Loucy (cell line): ENCODE data around the gene RPL13.

Experiments
- H2AFZ ChIP-seq: fragments of 200-600 bp; sonication (generic); 2 replicates; pipeline ENCODE4 v1.6.0; 2016; ENCODE audit warnings: antibody characterized with exemption, mild to moderate bottlenecking, low read length, moderate library complexity
- H3F3A ChIP-seq: fragments of 200-600 bp; 2 replicates; pipeline ENCODE4 v1.6.0; 2016; ENCODE audit warnings: antibody characterized with exemption, low read depth, mild to moderate bottlenecking
- H3K27me3 ChIP-seq: fragments of 200-600 bp; sonication (generic); 2 replicates; pipeline ENCODE4 v1.6.1; 2014; ENCODE audit warnings: low read length, mild to moderate bottlenecking; ENCODE audit not compliant: insufficient read depth, poor library complexity, severe bottlenecking
- H3K36me3 ChIP-seq: fragments of 200-600 bp; sonication (generic); 2 replicates; pipeline ENCODE4 v1.6.1; 2016; ENCODE audit warnings: low read length; ENCODE audit not compliant: insufficient read depth
- H3K4me1 ChIP-seq: fragments of 200-600 bp; sonication (generic); 2 replicates; pipeline ENCODE4 v1.5.1; 2014; ENCODE audit warnings: low read length, mild to moderate bottlenecking; ENCODE audit not compliant: insufficient read depth, poor library complexity, severe bottlenecking
- H3K4me2 ChIP-seq: fragments of 200-600 bp; sonication (generic); 2 replicates; pipeline ENCODE4 v1.6.0; 2014; ENCODE audit warnings: antibody characterized with exemption, low read length, low read depth, mild to moderate bottlenecking; ENCODE audit not compliant: poor library complexity, severe bottlenecking
- H3K4me3 ChIP-seq: fragments of 200-600 bp; sonication (generic); 2 replicates; pipeline ENCODE4 v1.5.1; 2014; ENCODE audit warnings: low read length, mild to moderate bottlenecking, mixed read lengths; ENCODE audit not compliant: poor library complexity, severe bottlenecking
- H3K79me2 ChIP-seq: fragments of 200-600 bp; sonication (generic); 2 replicates; pipeline ENCODE4 v1.6.1; 2014; ENCODE audit warnings: low read length; ENCODE audit not compliant: insufficient read depth
- H3K9ac ChIP-seq: fragments of 200-600 bp; sonication (generic); 2 replicates; pipeline ENCODE4 v1.6.0; 2014; ENCODE audit warnings: mild to moderate bottlenecking, low read depth, low read length, moderate library complexity; ENCODE audit not compliant: poor library complexity, severe bottlenecking
- H3K9me2 ChIP-seq: fragments of 200-600 bp; sonication (generic); replicated peaks from 2 replicates; pipeline ENCODE4 v1.6.1; 2016; ENCODE audit warnings: low read depth, low read length, mixed read lengths
- H3K9me3 ChIP-seq: fragments of 200-600 bp; sonication (generic); 2 replicates; pipeline ENCODE4 v1.6.1; 2014; ENCODE audit warnings: mild to moderate bottlenecking, antibody characterized with exemption, low read length, low read depth; ENCODE audit not compliant: insufficient read depth
- H4K20me1 ChIP-seq: fragments of 200-600 bp; sonication (generic); 2 replicates; pipeline ENCODE4 v1.6.0; 2014; ENCODE audit warnings: antibody characterized with exemption, low read length, mild to moderate bottlenecking; ENCODE audit not compliant: insufficient read depth, poor library complexity, severe bottlenecking
- CTCF ChIP-seq: fragments of 200-600 bp; sonication (generic); conservative IDR thresholded peaks from 2 replicates; pipeline ENCODE4 v1.5.1; 2014; ENCODE audit warnings: mild to moderate bottlenecking, antibody characterized with exemption, low read length
- EZH2phosphoT487 ChIP-seq: fragments of 200-600 bp; IDR thresholded peaks from 2 replicates; pipeline ENCODE4 v1.6.1; 2018; ENCODE audit warnings: antibody characterized with exemption, mild to moderate bottlenecking, moderate library complexity, borderline replicate concordance

Gene RPL13

GRCh38 chr16:89560378-89561141, at the start of gene RPL13:
Gene RPL13, plus strand, starts transcription at chr16:89560682. Its CDS starts 278 bp downstream, at chr16:89560960.
- Histone ChIP-seq H3K4me3 (peak within 1 kb of the TSS; percentile 83), H3K27me3 (peaks cover 11% of the 10 kb centered on the region), H3K79me2 (peaks cover 50% of the 10 kb centered on the region), H3K9ac (peak within 1 kb of the TSS; percentile 95), H3K9me2 (no peaks in the 10 kb centered on the region), H3K4me1 (peaks cover 8% of the 10 kb centered on the region), H3K9me3 (no peaks in the 10 kb centered on the region), H3F3A (no peaks in the 10 kb centered on the region), H4K20me1 (peaks cover 47% of the 10 kb centered on the region), H3K36me3 (peaks cover 33% of the 10 kb centered on the region; the same call in 1 of the 2 replicates), H2AFZ (peak within 1 kb of the TSS; percentile 78), H3K4me2 (peak within 1 kb of the TSS; percentile 95)
- TF ChIP-seq EZH2phosphoT487 = no peak
- no peak for TF ChIP-seq CTCF

- Histone ChIP-seq H3K9me3 (no peaks in the 10 kb centered on the region), H3K4me1 (peaks cover 4% of the 10 kb centered on the region), H3K9me2 (no peaks in the 10 kb centered on the region), H3F3A (no peaks in the 10 kb centered on the region), H3K4me2 (no peak overlapping the region), H4K20me1 (peaks cover 6% of the 10 kb centered on the region), H2AFZ (no peak overlapping the region), H3K4me3 (no peak overlapping the region), H3K79me2 (peaks cover 36% of the 10 kb centered on the region), H3K36me3 (no peaks in the 10 kb centered on the region), H3K9ac (no peak overlapping the region), H3K27me3 (no peaks in the 10 kb centered on the region)
- TF ChIP-seq CTCF (no peak), EZH2phosphoT487 (no peak)
Observed at GRCh38 chr16:89511374-89511773, 49.1 kb upstream of the RPL13 start.

GRCh38 chr16:89512453-89512852, 48.0 kb upstream of the RPL13 start:
- Histone ChIP-seq H3F3A (no peaks in the 10 kb centered on the region), H3K79me2 (peaks cover 28% of the 10 kb centered on the region), H3K4me1 (no peaks in the 10 kb centered on the region), H3K9me3 (no peaks in the 10 kb centered on the region), H3K27me3 (no peaks in the 10 kb centered on the region), H3K9me2 (no peaks in the 10 kb centered on the region), H3K4me2 (no peak overlapping the region), H2AFZ (no peak overlapping the region), H3K4me3 (no peak overlapping the region), H4K20me1 (peaks cover 6% of the 10 kb centered on the region), H3K9ac (no peak overlapping the region), H3K36me3 (no peaks in the 10 kb centered on the region)
- no peak for TF ChIP-seq EZH2phosphoT487
- TF ChIP-seq CTCF = no peak
